Testis (tissue), 2 donors: ENCODE measurements around the gene AK4.

Experiments
- CTCF ChIP-seq, 3 experiments: fragments of 450-650 bp in 2 of 3; fragments of 200-600 bp in 1 of 3; sonication (generic) in 1 of 3; IDR thresholded peaks; one replicate each; pipeline ENCODE4 v1.5.1; 2016 to 2019; ENCODE audit warnings: antibody characterized with exemption in 3 of 3, mild to moderate bottlenecking in 2 of 3, moderate library complexity in 1 of 3
- POLR2A ChIP-seq: fragments of 450-650 bp; IDR thresholded peaks from one replicate; pipeline ENCODE4 v1.6.1; 2017; ENCODE audit warnings: antibody characterized with exemption, mild to moderate bottlenecking, moderate library complexity

- TF ChIP-seq CTCF (IDR thresholded peaks at IDR 0.05) (no peak), POLR2A (no peak)
Measured at GRCh38 chr1:65170511-65171142, 22.6 kb downstream of the AK4 start.
